Neutrophil (primary cell): Measurements from ENCODE around the gene PXMP2.
A peak's percentile ranks its signal among the peaks of the same experiment; 100 is the strongest.

Experiments
- H3K27ac ChIP-seq: fragments of 200-600 bp; sonication (generic); 2 replicates; pipeline ENCODE4 v1.5.1; 2016; ENCODE audit warnings: mild to moderate bottlenecking, moderate library complexity
- H3K27me3 ChIP-seq: fragments of 200-600 bp; sonication (generic); 2 replicates; pipeline ENCODE4 v1.6.0; 2016; ENCODE audit warnings: mild to moderate bottlenecking
- H3K36me3 ChIP-seq: fragments of 200-600 bp; sonication (generic); 2 replicates; pipeline ENCODE4 v1.5.1; 2017
- H3K4me1 ChIP-seq, 2 experiments: fragments of 200-600 bp in 1 of 2; sonication (generic) in 1 of 2; 1 replicate in 1 of 2; 2 replicates in 1 of 2; pipeline versions ENCODE4 v1.5.1 to v1.6.1; 2013 to 2016; ENCODE audit warnings: low read depth in 1 of 2, low read length in 1 of 2, mild to moderate bottlenecking in 1 of 2, moderate library complexity in 1 of 2; ENCODE audit not compliant: control insufficient read depth in 1 of 2, insufficient read depth in 1 of 2
- H3K4me3 ChIP-seq, 2 experiments: fragments of 200-600 bp in 1 of 2; sonication (generic) in 1 of 2; 1 replicate in 1 of 2; 2 replicates in 1 of 2; pipeline ENCODE4 v1.5.1; 2013 to 2016; ENCODE audit warnings: low read depth in 1 of 2, low read length in 1 of 2, mild to moderate bottlenecking in 1 of 2, moderate library complexity in 1 of 2
- H3K9me3 ChIP-seq: fragments of 200-600 bp; sonication (generic); 2 replicates; pipeline ENCODE4 v1.5.1; 2016
- TF ChIP-seq, protein P1 (sequence below): fragments of 200-600 bp; sonication (generic); IDR thresholded peaks from 2 replicates; pipeline ENCODE4 v1.5.1; 2016; ENCODE audit warnings: antibody characterized with exemption

Gene PXMP2

DNA sequence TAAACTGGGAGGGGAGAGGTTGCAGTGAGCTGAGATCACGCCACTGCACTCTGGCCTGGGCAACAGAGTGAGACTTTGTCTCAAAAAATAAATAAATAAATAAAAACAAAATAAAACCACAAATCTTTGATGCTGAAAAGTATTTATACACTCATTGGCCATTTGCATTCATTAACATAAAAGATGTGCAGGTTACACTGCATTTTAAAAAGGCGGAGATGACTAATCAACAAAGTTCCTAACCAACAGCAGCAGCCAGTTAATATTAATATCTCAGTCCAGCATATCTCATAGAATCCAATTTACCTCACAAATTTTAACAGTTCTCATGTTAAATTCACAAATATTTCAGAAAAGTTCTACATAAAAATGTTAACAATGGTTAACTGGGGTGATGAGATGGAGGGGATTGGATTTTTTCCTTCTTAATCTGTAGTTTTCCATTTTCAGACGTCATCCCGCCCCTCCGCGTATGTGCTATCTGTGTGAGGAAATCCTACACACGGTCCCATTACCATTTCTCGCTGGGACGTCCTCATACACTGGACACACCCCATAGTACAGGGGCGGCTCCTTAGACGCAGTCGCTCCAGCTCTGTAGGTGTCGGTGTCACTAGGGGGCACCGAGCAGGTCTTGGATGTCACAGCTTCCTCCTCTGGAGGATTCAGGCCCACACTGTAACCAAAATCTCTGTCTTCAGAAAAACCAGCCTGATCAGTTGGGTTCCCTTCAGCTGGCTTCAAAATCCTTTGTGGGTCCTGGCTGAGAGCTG is 67.0 kb downstream of the PXMP2 start:
- Histone ChIP-seq H3K9me3 (no peaks in the 10 kb centered on the region), H3K36me3 (peaks cover 71% of the 10 kb centered on the region), H3K27ac (peak overlapping the region; percentile 10), H3K4me3 (no peak overlapping the region), H3K4me1 (no peaks in the 10 kb centered on the region), H3K27me3 (no peaks in the 10 kb centered on the region)
- TF ChIP-seq, protein P1, sequence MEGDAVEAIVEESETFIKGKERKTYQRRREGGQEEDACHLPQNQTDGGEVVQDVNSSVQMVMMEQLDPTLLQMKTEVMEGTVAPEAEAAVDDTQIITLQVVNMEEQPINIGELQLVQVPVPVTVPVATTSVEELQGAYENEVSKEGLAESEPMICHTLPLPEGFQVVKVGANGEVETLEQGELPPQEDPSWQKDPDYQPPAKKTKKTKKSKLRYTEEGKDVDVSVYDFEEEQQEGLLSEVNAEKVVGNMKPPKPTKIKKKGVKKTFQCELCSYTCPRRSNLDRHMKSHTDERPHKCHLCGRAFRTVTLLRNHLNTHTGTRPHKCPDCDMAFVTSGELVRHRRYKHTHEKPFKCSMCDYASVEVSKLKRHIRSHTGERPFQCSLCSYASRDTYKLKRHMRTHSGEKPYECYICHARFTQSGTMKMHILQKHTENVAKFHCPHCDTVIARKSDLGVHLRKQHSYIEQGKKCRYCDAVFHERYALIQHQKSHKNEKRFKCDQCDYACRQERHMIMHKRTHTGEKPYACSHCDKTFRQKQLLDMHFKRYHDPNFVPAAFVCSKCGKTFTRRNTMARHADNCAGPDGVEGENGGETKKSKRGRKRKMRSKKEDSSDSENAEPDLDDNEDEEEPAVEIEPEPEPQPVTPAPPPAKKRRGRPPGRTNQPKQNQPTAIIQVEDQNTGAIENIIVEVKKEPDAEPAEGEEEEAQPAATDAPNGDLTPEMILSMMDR: no peak
